ENCODE results near the gene ABCC6. TPM values are rescaled to one million over a fixed set of nuclear protein-coding genes. Genes with fewer than 3 reads are reported as not detected.

Gene ABCC6
- total and polyA plus RNA-seq, 10 donors, result 0.14 to 0.94 (median 0.46) TPM

- intact Hi-C loops (cut with DNase I; ENCODE audit: low total_unique reads), result no loop called here
- TF ChIP-seq, protein P1, sequence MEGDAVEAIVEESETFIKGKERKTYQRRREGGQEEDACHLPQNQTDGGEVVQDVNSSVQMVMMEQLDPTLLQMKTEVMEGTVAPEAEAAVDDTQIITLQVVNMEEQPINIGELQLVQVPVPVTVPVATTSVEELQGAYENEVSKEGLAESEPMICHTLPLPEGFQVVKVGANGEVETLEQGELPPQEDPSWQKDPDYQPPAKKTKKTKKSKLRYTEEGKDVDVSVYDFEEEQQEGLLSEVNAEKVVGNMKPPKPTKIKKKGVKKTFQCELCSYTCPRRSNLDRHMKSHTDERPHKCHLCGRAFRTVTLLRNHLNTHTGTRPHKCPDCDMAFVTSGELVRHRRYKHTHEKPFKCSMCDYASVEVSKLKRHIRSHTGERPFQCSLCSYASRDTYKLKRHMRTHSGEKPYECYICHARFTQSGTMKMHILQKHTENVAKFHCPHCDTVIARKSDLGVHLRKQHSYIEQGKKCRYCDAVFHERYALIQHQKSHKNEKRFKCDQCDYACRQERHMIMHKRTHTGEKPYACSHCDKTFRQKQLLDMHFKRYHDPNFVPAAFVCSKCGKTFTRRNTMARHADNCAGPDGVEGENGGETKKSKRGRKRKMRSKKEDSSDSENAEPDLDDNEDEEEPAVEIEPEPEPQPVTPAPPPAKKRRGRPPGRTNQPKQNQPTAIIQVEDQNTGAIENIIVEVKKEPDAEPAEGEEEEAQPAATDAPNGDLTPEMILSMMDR (IDR thresholded peaks at IDR 0.05 in 8 of 11, conservative IDR thresholded peaks at IDR 0.05 in 3 of 11), result no peak
- Histone ChIP-seq H3K36me3 (peaks cover 6 to 100% (median 89%) of the 10 kb centered on the region in 6 donors), H3K27ac (no peak overlapping the region), H3K9me3 (no peaks in the 10 kb centered on the region), H3K4me1 (no peaks in the 10 kb centered on the region), H3K27me3 (replicated peaks in 1 of 7) (no peaks in the 10 kb centered on the region), H3K4me3 (no peak overlapping the region)
- 97 to 98% (median 98%) methylated on average over 10 of the region's 10 CpGs for WGBS, 5 donors
- DNase-seq, result no peak
Observed at GRCh38 chr16:16139061-16139460, 84.2 kb downstream of the ABCC6 start.

- Histone ChIP-seq H3K36me3 (peaks cover 6 to 100% (median 97%) of the 10 kb centered on the region in 6 donors), H3K27me3 (replicated peaks in 1 of 7) (no peaks in the 10 kb centered on the region), H3K4me1 (no peaks in the 10 kb centered on the region), H3K27ac (no peak overlapping the region), H3K9me3 (no peaks in the 10 kb centered on the region), H3K4me3 (no peak overlapping the region)
- TF ChIP-seq, protein P1 (IDR thresholded peaks at IDR 0.05 in 8 of 11, conservative IDR thresholded peaks at IDR 0.05 in 3 of 11), result no peak
- TF ChIP-seq POLR2A (IDR thresholded peaks at IDR 0.05) (no peak), POLR2AphosphoS5 (IDR thresholded peaks at IDR 0.05) (no peak)
- 97 to 98% (median 98%) methylated on average over 8 to 15 of the region's 15 CpGs for WGBS, 5 donors
- intact Hi-C loops (cut with DNase I; ENCODE audit: low total_unique reads), result no loop called here
- no peak for DNase-seq
Observed at GRCh38 chr16:16138034-16138635, 85.2 kb downstream of the ABCC6 start.

DNA sequence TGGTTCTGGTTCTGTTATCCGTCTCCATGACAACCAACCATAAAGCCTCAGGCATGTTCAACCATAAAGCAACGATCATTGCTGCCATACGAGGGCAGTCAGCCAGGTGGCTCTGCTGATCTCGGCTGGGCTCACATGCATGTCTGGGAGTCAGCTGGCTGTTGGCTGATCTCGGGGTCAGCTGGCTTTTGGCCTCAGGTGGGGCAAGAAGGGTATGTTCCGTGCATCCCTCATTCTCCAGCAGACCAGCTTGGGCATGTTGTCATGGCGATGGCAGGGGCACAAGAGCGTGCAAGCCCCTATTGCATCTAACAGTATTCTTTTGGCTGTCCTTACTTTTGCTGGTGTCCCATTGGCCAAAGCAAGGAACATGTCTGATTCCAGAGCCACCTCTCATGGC, 86.2 kb downstream of the ABCC6 start:
- no peak for TF ChIP-seq POLR2AphosphoS5 (IDR thresholded peaks at IDR 0.05)
- TF ChIP-seq POLR2A (IDR thresholded peaks at IDR 0.05), result no peak
- TF ChIP-seq, protein P1 (IDR thresholded peaks at IDR 0.05 in 8 of 11, conservative IDR thresholded peaks at IDR 0.05 in 3 of 11), result no peak
- Histone ChIP-seq H3K27me3 (replicated peaks in 1 of 7) (no peaks in the 10 kb centered on the region), H3K36me3 (peaks cover 6 to 100% (median 98%) of the 10 kb centered on the region in 6 donors), H3K4me3 (no peak overlapping the region), H3K9me3 (no peaks in the 10 kb centered on the region), H3K27ac (no peak overlapping the region), H3K4me1 (no peaks in the 10 kb centered on the region)
- WGBS, 5 donors, result 83 to 96% (median 89%) methylated on average over 8 of the region's 8 CpGs
- intact Hi-C loops (cut with DNase I; ENCODE audit: low total_unique reads), result no loop called here
- no peak for DNase-seq

DNA sequence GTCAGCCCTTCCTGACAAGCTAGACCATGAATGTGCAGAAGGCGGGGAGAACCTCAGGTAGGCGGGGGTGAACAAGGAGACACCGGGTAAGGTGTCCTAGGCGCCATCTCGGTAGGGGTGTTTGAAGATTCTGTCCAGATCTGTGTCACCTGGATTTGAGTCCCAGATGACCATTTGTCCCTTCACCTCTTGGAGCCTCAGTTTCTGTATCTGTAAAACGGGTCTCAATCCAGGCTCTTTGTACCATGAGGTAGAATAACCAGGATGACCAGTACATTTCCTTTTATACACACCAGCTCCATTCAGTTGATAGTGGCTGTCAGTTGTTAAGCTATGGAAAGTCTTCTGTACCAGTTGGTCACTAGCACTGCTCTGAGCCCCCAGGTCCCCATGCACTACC, 86.7 kb downstream of the ABCC6 start:
- WGBS, 5 donors, result 94 to 100% (median 97%) methylated on average over 6 of the region's 6 CpGs
- no peaks in the 10 kb centered on the region for H3K4me1 ChIP-seq
- no peak overlapping the region for H3K4me3 ChIP-seq
- no peak overlapping the region for H3K27ac ChIP-seq
- no peaks in the 10 kb centered on the region for H3K9me3 ChIP-seq
- no peaks in the 10 kb centered on the region for H3K27me3 ChIP-seq (replicated peaks in 1 of 7)
- intact Hi-C loops (cut with DNase I; ENCODE audit: low total_unique reads), result no loop called here
- H3K36me3 ChIP-seq, result peaks cover 6 to 100% (median 98%) of the 10 kb centered on the region in 6 donors
- TF ChIP-seq POLR2AphosphoS5 (IDR thresholded peaks at IDR 0.05) (no peak), POLR2A (IDR thresholded peaks at IDR 0.05) (no peak)
- TF ChIP-seq, protein P1 (IDR thresholded peaks at IDR 0.05 in 8 of 11, conservative IDR thresholded peaks at IDR 0.05 in 3 of 11), result no peak
- DNase-seq, result no peak

All from spleen (tissue), 11 donors.